Ureter (tissue), 1 donor: ENCODE results near the gene GSG1L. TPM values are rescaled to one million over a fixed set of nuclear protein-coding genes. Genes with fewer than 3 reads are reported as not detected.

ENCODE experiments used
- DNase-seq: peaks from one replicate; pipeline ENCODE4 v3.0.0-alpha.2; 2020; ENCODE audit warnings: low spot score
- total RNA-seq: library from RNA; stranded (reverse); gene quantifications from one replicate; pipeline ENCODE4 v1.2.4, GENCODE V29; 2023
- donor health status: DM: yes; HTN: yes; CAD: no.

The GSG1L gene
- total RNA-seq, 1 donor from 2014 or later: 0.21 TPM

DNA sequence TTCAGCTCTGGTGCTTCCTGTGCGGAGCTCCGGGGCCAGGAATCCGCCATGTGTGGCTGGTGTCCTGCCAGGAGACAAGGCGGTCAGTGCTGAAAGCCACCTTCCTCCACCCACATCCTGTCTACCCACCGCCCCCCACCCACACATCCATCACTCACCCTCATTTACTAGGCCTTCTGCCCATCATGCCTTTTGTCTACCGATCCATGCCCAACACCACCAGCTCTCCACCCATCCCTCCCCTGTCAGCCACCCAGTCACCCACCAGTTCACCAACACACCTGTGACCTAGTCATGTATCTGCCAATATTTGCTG is 272.2 kb downstream of the GSG1L start:
- no peak for DNase-seq

DNA sequence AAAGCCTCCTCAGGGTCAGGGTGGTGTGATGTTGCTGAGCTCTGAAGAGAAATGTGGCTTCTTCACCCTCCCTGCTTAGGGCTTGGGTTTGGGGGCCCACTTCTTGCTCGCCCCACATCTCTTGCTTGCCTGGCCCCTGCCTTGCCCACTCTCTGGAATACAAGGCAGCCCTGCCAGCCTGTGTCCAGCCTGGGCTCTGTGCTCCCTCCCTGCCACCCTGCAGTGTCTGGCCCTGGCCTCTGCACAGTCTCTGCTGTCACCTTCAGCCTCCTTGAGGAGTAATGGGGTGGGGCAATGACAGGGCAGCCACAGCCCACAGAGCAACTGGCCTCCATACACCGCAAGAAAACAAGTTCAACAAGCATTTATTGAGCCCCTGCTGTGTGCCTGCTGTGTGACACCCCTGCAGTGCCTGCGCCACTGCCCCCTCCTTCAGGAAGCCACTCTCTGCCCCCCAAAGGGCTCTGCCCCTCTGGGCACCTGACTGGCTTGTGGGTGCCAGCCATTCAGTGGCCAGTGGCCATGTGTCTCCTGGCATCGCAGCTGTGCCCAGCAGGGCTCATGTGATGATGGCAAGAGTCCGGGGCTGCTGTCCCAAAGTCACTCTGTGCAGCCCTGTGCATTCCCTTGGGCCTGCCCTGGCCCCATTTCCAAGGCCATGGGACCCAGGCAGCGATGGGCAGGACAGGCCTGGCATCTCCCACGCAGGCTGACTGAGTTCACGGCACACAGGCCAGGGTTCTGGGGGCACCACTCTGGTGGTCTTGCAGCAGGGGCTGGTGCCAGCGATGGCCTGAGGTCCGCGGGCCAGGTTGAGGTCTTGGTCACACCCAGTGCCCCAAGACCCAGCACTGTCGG is 272.7 kb downstream of the GSG1L start:
- no peak for DNase-seq

DNA sequence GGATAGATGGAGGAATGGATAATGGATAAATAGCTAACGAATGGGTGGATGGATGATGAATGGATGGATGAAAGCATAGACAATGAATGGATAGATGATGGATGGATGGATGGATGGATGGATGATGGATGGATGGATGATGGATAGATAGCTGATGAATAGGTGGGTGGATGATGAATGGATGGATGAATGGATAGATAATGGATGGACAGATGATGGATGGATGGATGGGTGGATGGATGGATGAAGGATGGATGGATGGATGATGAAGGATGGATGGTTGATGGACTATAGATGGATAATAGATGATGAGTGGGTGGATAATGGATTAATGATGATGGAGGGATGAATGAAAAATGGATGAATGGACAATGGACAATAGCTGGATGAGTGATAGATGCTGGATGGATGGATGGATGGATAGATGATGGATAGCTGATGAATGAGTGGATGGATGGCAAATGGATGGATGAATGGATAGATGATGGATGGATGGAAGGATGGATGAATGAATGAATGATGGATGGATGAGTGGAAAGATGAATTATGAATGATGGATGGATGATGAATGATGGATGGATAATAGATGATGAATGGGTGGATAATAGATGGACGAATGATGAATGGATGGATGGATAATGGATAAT is 273.8 kb downstream of the GSG1L start:
- DNase-seq: no peak

DNA sequence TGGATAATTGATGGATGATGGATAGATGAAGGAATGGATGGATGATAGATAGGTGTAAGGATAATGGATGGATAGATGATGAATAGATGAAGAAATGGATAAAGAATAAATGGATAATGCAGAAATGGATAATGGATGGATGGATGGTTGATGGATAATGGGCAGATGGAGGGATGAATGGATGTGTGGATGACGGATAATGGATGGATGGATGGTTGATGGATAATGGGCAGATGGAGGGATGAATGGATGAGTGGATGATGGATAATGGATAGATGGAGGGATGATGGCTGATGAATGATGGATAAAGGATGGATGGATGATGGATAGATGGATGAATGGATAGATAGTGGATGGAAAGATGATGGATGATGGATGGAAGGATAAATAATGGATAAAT is 274.4 kb downstream of the GSG1L start:
- no peak for DNase-seq

DNA sequence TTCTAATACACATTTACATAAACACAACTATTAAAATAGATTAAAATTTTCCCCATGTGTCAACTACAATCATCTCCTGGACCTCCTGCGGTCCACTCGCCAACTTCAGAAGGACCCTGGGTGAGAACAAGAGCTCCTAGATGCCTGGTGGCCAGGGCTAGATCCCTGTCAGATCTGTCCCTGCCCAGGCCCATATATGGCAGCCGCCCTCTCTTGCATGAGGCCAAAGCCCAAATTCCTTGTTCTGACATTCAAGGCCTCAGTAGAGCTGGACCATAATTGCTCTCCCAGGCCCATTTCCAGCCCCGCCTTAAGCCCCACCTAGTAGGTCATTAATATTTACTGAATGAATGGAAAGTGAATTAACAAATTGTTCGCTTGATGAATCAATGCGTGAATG is 275.8 kb downstream of the GSG1L start:
- DNase-seq: no peak

DNA sequence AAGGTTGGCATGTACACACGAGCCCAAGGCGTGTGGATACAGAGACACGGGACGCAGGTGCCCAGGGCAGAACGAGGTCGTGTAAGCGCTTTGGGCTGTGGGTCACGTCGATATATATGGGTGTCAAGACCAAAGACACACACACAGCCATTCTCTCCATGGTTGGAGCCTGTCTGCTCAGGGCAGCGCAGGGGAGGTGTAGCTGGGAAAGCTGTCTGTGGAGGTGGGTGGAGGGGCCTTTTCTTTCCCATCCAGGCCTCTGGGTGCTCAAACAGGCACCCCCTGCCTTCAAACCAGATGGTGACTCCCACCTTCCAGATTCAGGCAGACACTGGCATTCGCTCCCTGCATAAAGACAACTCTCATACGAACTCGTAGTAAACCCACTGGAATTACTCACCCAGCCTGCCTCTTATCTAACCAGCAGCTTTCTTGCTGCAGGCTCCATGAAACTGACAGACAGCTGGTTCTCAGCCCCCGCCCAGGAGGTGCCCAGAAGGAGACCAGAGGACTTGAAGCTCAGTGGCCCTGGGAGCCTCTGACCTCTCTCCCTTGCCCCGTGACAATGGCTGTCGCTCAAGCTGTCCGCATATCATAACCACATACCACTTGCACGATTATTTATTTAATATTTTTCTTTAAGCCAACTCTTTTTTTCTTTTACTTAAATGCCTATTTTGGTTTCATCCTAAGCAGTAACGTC is 276.4 kb downstream of the GSG1L start:
- no peak for DNase-seq

DNA sequence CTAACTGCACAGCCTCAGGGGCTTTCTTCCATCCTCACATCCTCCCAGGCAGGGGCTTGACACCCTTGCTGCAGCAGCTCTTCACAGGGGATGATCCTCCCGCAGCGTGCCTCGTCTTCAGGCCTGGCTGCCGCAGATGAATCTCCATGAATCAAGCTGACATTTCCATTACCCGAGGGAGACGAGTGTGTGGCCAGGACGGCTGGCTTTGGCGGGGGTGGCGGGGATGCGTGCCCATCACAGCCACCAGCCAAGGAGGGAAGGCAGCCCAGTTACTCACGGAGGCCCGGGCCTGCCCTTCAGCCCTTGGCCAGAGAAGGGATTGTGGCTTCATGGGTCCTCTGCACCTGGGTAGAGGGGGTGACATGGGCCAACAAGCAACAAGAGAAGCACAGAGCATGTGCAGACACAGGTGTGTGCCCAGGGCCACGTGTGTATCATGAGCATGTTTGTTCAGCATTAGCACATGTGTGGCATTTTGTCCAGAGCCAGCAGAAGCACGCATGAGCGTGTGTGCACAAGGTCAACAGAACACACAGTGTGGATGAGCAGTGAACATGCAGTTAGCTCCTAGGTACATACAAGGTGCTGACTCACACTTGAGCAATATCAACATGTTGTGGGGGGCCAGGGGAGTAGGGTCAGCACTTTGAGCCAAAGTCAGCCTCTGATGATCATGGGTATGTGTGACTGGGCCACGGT is 277.1 kb downstream of the GSG1L start:
- DNase-seq: no peak

DNA sequence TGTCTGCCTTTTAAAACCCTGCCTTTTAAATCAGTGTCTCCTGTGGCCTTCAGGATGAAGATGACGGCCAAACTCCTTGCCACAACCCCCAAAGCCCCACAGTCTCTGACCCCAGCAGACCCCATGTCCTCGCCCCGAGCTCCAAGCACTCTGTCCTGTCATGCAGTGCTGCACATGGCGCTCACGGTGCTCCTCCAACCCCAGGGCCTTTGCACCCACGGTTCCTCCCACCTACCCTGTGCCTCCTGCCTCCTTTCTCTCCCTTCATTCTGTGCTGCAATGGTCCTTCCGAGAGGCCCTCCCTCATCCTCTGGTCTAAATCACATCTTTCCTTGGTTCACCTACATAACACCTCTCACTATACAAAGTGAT is 278.2 kb downstream of the GSG1L start:
- DNase-seq: no peak

DNA sequence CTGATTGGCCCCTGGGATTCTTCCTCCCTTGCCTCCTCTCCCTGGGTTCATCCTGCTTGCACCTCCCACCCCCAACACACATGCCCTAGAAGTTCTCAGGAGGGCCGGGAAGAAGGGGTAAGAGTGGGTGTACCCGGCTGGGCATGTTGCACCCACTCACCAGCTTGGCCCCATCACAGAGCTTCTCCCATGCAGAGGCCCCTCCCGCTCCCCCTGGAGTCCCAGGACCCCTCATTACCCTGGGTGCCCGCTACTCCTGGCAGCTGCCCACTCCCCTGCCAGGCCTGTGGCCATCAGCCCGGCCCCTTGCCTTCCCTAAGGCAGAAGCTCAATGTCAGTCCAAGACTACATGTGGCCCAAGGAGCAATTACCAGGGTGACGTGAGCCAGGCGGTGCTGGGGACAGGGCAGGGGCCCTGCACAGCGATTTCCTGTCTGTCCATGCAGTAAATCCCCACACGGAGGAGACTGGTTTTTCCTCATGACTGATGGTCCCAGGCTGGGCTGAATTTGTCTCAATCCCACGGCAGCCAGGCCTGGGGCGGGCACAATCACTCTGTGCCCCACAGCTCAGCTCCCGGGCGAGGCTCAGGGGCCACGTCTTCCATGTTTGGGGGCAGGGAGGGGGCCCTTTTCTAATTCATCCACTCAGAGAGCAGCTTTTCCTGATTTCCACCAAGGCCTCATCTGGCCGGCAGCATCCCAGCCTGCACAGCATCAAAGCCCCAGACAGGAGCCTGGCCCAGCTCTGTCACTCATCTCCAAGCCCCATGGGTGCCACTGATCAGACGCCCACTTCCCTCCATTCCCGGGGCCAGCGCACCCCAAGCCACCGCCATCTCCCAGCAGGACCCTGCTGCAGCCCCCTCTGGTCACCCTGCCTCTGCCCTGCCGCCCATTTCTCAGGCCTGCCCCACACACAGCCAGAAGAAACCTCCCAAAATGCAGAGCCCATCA is 278.9 kb downstream of the GSG1L start:
- DNase-seq: no peak

DNA sequence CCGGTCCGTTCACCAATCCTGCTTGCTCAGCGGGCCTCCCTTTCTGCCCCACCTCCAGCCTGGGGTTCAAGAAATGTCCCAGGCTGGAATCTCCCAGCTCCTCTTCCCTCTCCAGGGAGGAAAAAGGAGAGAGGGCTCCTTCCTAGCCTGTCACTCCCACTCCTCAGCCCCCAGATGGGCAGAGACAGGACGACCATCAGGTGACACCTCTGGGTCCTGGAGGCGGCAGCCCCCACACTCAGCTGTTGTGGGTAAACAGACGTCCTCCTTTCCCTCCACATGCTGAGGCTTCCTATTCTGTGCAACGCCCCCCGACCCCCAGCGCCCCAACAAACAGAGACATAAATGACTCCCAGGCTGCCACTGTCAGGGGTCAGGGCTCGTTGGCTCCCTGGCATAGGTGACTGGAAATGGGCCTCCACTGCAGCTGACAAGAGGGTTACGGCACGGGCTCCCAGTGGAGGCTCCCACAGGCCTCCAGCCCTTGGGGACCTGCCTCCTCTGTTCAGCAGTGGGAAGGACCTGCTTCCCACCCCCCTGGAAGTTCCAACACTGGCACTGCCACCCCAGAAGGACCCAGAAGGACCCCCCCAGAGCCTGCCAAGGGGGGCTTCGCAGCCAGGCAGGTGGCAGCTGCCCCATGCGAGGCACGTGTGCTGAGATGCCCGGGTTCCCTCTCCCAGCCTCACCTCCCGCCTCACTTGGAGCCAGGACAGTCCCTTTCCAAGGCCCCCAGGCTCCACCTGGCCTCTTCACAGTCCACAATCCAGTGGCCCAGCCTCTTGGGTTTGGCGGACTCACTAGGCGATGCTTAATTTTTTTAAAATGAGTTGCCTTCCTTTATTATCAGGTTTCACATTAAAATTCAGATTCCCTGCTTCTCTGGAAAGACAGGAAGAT is 281.3 kb downstream of the GSG1L start:
- DNase-seq: no peak

DNA sequence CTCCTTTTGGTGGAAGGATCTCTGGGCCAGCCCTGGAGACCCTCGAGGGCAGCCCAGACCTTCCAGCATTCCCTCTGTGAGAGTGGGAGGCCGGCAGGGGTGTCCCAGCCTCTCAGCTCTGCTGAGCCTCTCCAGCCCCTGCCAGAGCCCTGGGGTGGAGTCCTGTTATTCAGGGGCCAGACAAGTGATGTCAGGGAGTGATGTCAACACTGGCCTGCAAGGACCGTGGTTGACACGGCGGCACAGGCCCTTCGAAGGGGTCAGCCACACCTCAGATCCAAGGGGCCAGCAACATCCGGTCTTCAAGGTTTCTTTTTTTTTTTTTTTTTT is 282.4 kb downstream of the GSG1L start:
- DNase-seq: no peak

DNA sequence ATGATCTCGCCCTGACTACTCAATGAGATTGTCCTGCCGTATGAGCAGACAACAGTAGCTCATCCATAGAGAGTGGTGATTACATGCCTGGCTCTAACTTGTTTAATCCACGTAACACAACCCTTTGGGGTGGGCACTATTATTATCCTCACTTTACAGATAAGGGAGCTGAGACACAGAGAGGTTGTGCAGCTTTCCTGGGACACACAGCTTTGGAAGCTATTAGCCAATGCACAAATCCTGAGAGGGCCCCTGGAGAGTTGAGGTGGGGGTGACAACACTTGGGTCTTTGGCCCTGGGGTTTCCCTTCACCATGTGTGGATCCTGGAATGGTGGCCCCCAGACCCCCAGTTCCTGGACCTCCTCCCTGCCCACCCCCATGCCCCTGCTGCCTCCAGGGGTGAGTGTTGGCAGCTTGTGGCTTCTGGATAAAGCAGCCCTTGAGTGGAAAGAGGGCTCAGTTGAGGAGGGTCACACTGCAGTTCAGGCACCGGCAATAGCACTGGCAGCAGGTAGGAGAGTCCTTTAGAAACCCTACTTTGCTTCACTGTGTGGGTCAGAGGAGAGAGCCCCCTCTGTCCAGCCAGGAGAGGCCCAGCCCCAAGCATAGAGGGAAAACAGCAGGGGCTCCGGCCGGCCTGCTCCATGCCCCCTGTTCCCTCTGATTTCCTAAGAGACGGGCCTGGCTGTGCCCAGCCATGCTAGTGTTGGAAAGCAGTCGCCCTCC is 282.9 kb downstream of the GSG1L start:
- DNase-seq: no peak

DNA sequence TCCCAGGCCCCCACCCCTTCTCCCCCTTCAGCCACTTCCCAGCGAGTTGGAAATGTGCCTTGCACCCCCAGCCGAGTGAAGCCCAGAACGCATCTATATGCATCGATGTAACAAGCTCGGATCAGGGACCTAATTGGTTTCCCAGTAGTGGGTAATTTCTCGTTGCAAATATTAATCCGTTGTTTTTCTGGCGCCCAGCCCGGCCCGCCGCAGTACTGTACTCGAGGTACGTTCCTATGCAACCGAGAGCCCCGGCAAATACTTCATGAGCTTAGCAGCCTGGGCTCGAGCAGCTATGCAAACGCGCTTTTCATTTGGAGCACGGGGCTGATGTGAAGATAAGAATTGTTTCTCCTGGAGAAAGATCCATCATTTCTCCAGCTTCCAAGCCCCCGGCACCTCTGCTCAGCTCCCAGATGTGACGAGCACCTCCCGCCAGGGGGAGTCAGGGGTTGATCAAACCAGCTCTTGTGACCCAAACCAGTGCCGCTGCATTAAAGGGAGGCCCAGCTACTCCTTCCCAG is 283.8 kb downstream of the GSG1L start:
- peak; percentile 65 for DNase-seq

DNA sequence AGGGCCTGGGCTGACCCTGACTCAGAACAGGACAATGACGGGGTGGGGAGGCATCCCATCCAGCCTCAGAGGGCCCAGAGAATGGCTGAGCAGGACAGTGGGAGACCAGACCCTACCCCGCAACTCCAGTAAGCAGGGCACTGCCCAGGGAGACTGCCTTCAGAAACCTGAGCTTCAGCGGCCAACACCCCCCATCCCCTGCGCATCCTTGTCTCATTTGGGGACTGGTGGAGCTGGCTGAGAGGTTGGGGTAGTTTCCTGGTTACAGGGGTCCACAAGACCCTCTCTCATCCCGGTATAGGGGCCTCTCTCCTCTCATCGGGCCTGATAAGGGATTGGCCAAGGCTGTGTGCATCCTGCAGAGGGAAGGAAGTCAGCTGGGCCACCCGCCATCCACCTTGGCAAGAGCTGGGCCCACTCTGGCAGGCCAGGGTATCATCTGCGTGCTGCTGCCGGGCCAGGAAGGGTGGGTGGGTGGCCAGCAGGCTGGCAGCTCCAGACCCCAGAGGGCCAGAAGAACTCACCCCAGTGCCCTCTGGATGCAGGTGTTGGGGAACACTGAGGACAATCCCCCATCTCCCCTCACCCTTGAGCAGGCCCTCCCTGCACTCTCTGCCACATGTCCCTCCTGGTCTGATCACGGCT is 284.5 kb downstream of the GSG1L start:
- DNase-seq: no peak

DNA sequence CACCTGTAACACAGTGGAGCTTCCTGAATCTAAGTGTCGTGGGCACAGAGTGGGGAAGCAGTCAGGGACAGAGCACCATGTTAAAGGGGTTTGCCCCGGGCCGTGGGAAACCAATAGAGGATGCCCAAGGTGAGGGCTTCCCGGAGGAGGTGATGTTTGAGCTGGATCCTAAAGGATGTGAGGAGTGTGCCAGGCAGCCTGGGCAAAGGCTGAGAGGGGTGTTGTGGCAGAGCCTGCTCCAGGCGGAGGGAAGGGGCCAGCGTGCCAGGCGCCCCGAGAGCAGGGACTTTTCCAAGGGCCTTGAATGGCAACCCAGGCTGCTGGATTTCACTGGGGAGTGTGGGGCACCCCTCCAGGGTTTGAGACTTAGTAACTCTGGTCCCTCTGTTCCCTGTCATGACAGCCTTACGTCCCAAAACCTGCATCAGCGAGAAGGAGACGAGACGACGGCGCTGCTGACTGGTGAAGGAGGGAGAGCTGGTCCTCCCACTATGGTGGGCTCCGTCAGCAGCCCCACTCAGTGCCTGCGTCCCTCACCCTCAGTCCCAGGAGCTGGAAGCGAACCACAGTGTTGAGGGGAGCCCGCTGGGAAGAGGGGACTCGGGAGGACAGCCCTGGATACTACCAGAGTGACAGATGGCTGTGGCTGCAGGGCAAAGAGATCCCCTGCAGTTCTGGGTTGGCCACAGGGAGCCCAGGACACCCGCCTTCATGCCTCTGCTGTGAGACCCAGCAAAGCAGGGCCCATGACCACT is 285.2 kb downstream of the GSG1L start:
- DNase-seq: no peak

DNA sequence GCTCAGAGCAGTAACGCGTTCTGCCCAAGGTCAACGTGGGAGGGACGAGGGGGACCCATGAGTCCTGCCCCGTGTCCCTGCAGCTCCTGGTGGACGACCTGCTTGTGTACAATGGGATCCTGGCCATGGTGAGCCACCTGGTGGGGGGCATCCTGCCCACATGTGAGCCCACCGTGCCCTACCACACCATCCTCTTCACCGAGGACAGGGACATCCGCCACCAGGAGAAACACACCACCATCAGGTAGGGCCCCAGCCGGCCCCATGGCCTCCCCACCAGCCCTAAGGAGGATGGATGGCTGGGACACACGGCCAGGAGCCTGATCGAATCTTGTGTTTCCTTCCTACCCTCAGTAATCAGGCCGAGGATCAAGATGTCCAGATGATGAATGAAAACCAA is 286.0 kb downstream of the GSG1L start:
- no peak for DNase-seq

DNA sequence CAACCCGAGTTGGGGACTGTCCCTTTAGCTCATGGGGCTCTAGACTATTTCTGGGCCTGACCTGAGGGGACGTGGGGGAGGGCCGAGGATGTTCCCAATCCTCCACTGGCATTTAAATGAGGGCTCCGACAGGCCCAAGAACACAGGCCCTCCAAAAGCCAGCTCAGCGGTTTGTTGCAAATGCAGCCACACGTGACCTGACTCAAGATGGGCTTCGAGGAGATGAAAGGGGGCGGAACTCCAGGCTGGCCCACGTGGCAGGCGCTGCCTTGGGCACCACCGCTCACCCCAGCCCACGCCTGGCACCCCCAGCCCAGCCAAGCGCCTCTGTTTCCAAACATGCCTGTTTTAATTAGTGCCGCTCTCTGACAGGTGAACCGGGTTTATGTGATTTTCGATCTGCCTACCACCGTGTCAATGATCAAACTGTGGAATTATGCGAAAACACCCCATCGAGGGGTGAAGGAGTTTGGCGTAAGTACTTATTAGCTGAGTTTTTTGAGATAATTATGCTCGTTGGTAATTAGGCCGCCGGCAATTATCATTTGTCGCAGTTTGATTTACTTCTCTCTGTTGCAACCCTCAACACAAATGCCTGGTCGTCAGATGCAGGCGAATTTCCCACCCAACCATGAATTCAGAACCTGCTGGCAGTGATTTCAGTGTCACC is 286.8 kb downstream of the GSG1L start:
- no peak for DNase-seq

DNA sequence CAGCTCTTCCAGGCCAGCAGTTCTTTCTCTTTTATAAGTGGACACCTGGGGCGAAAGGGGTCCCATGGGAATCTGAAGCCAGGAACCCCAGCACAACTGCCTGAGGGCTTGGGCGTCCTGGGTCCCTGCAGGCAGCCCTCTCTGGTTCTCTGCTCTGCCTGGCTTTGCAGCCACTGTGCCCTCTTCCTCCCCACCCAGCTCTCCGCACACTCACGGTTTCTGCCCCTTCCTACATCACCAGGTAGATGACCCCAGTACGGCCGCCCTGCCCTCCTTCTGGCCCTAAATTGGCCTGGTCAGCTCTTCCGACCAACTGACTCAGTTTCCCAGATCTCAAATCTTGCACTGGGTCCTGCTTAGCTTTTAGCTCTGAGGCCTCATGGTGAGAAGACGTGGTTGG is 288.3 kb downstream of the GSG1L start:
- DNase-seq: no peak
